ENCODE results near the gene CENPN.
A peak's percentile ranks its signal among the peaks of the same experiment; 100 is the strongest.

Gene CENPN

DNA sequence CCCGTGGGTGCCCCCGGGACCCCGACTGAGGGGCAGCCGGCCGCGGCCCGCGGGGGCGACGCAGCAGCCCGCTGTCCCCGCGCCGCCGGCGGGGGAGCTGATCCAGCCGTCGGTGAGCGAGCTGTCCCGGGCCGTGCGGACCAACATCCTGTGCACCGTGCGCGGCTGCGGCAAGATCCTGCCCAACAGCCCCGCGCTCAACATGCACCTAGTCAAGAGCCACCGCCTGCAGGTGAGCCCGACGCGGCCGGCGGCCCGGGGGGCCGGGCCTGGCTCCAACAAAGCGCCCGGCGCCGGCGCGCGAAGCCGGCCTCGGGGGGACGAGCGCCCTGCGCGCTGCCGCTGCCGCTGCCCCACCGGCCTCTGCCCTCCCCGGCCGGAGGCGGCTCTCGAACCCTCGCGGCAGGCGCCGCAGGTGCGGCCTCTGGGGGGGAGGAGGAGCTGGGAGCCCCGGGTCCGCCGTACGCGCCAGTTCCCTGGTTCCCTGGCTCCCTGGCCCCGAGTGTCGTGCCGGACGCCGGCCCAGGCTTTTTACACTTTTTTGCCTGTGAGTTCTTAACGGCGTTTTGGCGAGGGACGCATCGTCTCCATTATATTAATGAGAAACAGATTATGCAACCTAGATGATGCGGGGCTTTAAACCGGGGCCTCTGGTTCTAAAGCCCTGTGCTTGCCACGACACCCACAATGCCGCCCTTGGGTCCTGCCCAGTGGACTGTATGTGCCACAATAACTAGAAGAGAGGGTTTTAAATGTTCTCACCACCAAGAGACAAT lies 29.1 kb downstream of the CENPN start:
- peak; percentile 51 for DNase-seq

- DNase-seq = no peak
These were observed 29.8 kb downstream of the CENPN start for GRCh38 chr16:81036751-81037350.

DNA sequence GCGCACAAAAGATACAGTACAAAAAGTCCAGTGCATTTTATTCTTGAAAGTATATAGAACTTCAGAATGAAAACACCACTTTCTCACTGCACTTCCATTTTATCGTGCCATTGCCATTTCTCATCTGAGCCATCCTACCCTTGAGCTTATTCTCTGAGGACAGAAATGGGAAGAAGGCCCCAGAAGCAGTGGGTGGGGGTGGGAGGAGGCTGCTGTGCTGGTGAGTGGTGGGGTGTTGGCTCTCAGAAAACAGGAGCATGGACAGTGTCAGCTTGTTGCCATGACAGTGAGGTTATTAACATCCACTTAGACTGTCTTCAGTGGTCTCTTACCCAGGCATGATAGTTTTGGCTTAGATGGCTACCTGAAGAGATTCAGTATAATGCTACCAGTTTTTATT lies 33.1 kb downstream of the CENPN start:
- DNase-seq = no peak

DNA sequence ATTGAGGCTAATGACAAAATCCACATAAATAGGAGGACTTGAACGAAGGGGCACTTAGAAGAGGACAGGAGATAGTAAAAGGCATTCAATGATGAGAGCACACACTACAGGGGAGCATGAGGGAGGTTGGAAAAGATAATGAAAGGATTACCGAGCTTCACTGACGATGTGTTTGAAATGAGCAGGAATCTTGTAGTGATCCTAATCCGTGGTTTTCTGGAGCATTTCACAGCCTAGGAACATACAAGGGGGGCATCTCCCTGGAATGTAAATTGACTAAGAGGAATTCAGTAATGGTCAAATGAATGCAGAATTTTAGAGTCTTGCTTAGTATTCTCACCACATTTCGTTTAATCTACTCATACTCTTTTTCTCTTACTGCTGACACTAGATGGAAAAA lies 33.8 kb downstream of the CENPN start:
- no peak for DNase-seq

DNA sequence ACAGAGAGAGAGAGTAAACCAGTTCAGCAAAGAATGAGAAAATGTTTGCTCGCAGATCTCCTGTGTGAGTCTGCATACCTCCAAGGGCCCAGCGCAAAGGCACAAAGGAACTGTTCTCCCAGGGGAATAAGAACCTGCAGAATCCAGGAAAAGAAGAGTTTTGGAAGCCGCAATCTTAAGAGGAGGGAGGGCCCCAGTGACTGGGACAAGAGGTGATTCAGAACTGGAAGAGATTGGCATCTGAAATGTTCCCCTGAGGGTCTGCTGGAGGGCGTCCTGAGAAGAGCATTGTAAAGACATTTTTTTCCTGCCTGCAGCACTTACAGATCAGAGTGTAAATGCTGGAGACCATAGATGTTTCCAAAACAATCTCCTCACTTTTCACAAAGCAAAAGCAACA lies 34.7 kb downstream of the CENPN start:
- no peak for DNase-seq

GRCh38 chr16:81042821-81043220 lies 35.8 kb downstream of the CENPN start:
- no peak for DNase-seq

- DNase-seq = no peak
These were observed 46.7 kb downstream of the CENPN start for GRCh38 chr16:81053761-81054160.

DNA sequence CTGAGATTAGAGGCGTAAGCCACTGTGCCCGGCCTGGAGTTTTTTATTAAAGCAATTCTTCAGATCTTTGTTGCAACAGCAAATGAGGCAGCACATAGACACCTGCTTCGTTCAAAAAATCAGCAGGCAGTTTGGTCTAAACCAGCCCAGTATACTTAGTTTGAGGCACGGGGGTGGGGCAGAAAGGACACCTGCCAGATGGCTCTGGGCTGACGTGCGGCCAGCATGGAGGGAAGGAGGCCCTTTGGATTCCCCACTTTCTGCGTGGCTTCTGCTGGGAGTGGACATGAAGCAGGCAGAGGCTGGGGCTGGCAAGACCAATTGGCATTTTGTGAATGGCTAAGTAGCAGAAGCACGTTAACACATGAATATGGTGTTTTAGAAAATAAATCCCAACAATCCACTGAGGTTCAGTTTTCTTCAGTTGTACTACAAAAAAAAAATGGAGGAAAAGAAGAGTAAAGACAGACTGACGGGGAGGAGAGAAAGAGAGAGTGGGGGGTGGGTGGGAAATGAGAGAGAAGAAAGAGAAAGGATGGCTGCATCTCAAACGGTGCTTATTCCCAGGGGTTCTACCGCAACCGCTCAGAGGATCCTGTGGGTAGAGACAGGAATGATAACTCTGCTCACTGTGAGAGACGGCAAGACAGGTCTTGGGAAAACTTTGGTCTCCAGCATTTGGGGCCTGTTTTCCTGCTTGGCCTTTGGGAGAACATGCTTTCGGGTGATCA lies 53.7 kb downstream of the CENPN start:
- DNase-seq = no peak

DNA sequence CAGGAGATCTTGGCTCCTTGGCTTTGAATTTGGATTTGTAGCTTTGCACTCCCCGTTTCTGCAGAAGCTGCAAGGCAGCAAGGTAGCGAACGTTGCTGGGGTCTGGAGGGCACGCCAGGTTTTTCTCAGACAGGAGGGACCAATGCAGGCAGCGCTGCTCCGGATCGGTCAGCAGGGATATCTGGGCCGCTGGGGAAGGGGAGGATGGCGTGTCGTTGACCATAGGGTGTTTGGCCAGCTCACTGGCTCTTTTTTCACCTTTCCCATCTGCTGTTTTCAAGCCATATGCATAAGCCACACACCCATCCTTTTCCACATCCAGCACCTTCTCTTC lies 54.3 kb downstream of the CENPN start:
- no peak for DNase-seq

- no peak for DNase-seq
These were observed 55.0 kb downstream of the CENPN start for GRCh38 chr16:81061871-81062608.

GRCh38 chr16:81066681-81067080 lies 59.7 kb downstream of the CENPN start:
- no peak for DNase-seq

DNA sequence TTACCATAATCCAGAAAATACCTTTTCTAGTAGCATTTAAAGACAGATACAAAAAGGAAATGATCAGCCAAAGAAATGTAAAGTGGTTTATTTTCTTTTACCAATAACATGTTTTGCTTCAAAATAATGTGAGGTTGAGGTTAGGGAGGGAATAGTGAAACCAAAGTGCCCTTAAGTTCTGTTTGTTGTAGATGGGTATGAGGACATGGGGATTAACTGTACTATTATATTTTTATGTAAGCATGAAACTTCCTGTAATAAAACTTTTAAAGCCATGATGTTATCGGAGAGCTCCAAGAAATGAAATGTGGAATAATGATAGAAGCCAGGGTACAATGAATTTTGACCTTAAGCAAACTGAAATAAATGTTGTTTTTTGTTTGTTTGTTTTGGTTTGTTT lies 60.2 kb downstream of the CENPN start:
- no peak for DNase-seq

- no peak for DNase-seq
These were observed 62.0 kb downstream of the CENPN start for GRCh38 chr16:81069063-81069462.

DNA sequence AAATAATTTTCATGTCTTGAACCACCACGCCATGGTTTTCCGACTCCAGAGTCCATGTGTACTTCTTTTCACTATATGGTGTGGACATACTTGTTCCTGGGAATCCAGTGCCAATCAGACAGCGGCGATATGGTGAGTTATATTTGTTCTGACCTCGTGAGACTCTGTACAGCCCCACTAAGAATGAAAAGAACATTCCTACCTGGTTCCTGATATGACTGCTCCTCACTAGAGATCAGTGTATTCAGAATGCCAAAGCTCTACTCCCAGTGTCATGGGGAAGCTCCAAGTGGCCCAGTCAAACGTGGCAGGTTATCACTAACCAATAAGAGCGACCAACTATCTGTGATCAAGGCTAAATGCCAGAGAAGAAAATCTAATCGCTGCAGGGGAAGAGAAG lies 64.0 kb downstream of the CENPN start:
- no peak for DNase-seq

DNA sequence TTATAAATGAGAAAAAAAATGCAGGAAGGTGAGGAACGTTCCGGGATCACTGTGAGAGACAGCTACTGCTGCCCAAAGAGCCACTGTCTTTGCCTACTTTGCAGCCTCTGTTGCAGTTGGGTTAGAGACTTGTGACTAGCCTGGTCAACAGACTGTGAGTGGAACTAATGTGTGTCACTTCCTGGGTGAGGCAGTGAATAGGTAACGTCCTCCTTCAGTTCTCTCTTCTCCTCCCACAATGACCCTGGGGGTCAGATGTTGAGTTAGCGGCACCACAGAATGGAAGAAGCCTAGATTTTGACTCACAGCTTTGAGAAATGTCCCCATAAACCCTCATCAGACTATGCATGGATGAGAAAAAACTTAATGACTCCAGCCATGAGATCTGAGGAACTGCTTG lies 64.8 kb downstream of the CENPN start:
- no peak for DNase-seq

- DNase-seq = no peak
These were observed 66.7 kb downstream of the CENPN start for GRCh38 chr16:81073560-81074330.

DNA sequence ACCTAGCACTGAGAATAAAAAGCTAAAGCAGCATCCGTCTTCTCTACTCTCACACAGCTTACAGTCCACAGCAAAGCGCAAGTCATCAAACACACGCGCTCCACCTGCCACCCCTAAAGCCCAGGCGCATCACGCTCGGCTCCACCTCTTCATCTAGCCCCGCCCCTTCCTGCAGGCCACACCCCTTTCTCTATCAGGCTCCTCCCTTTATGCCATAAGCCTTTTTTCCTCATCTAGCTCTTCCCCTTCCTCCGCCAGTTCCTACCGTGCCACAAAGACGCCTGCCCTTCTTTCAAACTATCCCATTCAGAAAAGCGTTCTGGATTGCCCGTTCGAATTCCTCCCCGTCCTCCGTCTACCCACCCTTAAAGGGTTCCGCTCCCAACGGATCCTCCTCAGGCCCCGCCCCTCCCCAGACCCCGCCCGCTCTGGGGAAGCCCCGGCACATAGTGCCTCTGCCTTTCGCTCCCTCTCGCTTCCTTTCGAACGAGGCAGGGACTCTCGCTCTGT lies 69.6 kb downstream of the CENPN start:
- DNase-seq = peak; percentile 93

GRCh38 chr16:81077076-81077940 lies 70.3 kb downstream of the CENPN start, which contains the start of gene C16orf46:
Gene C16orf46 (minus strand): TSS chr16:81077238. CDS start chr16:81063955, 13,283 bp downstream.
- peak; percentile 97 for DNase-seq

DNA sequence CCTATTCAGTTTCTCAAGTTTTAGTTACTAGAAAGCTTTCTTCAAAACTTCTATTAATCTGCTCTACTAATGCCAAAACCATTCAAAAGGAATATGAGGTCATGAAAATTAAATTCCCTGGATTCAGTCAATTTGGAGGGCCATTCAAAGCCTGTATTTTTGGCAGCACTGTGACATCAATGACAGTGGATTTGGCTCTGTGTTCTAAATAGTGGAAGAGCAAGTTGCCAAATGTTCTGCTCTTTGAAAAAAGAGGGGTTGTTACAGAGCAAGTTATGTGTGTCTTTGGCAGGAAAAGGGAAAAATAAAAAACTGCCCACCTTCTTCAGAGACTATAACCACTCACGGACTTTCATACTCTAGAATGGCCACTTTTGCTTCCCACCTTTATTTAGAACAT lies 73.2 kb downstream of the CENPN start:
- no peak for DNase-seq

DNA sequence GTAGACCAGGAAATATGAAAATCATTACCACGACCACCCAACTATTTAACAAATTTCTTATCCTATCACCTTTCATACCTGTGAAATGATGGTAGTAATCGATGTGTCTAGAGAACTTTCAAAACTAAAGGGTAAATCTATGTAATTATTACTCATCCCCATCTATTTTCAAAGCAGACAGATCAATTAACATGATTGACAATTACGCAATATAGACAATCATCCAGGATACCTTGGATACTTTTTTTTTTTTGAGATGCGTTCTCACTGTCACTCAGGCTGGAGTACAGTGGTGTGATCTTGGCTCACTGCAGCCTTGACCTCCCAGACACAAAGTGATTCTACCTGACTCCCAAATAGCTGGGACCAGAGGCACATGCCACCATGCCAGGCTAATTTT lies 74.0 kb downstream of the CENPN start:
- no peak for DNase-seq

Data from stimulated activated CD4-positive, alpha-beta T cell treated with anti-CD3 and anti-CD28 coated beads, Interleukin-4, amount 100 ng/mL, for 1 hour (primary cell).